ENCODE measurements around the gene PRRX1.

PRRX1 gene

GRCh38 chr1:170664828-170665612, 1.1 kb downstream of the PRRX1 start:
- DNase-seq (ENCODE audit: low read depth in 2 of 2): no peak

GRCh38 chr1:170665629-170666028, 1.7 kb downstream of the PRRX1 start:
- no peak for DNase-seq (ENCODE audit: low read depth in 2 of 2)

- DNase-seq (ENCODE audit: low read depth in 2 of 2): no peak
These were observed 2.8 kb downstream of the PRRX1 start for GRCh38 chr1:170666541-170667254.

GRCh38 chr1:170668209-170669106, 4.5 kb downstream of the PRRX1 start:
- no peak for DNase-seq (ENCODE audit: low read depth in 2 of 2)

GRCh38 chr1:170669107-170669445, 5.1 kb downstream of the PRRX1 start:
- no peak for DNase-seq (ENCODE audit: low read depth in 2 of 2)

GRCh38 chr1:170669586-170670530, 5.9 kb downstream of the PRRX1 start:
- no peak for DNase-seq (ENCODE audit: low read depth in 2 of 2)

- no peak for DNase-seq (ENCODE audit: low read depth in 2 of 2)
These were observed 7.1 kb downstream of the PRRX1 start for GRCh38 chr1:170670802-170671628.

- no peak for DNase-seq (ENCODE audit: low read depth in 2 of 2)
These were observed 7.7 kb downstream of the PRRX1 start for GRCh38 chr1:170671629-170671963.

GRCh38 chr1:170672316-170672715, 8.4 kb downstream of the PRRX1 start:
- DNase-seq (ENCODE audit: low read depth in 2 of 2): no peak

GRCh38 chr1:170674239-170674638, 10.3 kb downstream of the PRRX1 start:
- no peak for DNase-seq (ENCODE audit: low read depth in 2 of 2)

GRCh38 chr1:170674986-170675385, 11.1 kb downstream of the PRRX1 start:
- no peak for DNase-seq (ENCODE audit: low read depth in 2 of 2)

GRCh38 chr1:170675865-170676264, 11.9 kb downstream of the PRRX1 start:
- no peak for DNase-seq (ENCODE audit: low read depth in 2 of 2)

- no peak for DNase-seq (ENCODE audit: low read depth in 2 of 2)
These were observed 12.7 kb downstream of the PRRX1 start for GRCh38 chr1:170676628-170677027.

- no peak for DNase-seq (ENCODE audit: low read depth in 2 of 2)
These were observed 14.2 kb downstream of the PRRX1 start for GRCh38 chr1:170678027-170678600.

GRCh38 chr1:170680428-170680827, 16.5 kb downstream of the PRRX1 start:
- no peak for DNase-seq (ENCODE audit: low read depth in 2 of 2)

GRCh38 chr1:170682169-170682568, 18.2 kb downstream of the PRRX1 start:
- no peak for DNase-seq (ENCODE audit: low read depth in 2 of 2)

GRCh38 chr1:170682809-170683208, 18.9 kb downstream of the PRRX1 start:
- DNase-seq (ENCODE audit: low read depth in 2 of 2): no peak

GRCh38 chr1:170685166-170685565, 21.2 kb downstream of the PRRX1 start:
- DNase-seq (ENCODE audit: low read depth in 2 of 2): no peak

GRCh38 chr1:170686291-170686690, 22.4 kb downstream of the PRRX1 start:
- DNase-seq (ENCODE audit: low read depth in 2 of 2): no peak

- DNase-seq (ENCODE audit: low read depth in 2 of 2): no peak
These were observed 23.7 kb downstream of the PRRX1 start for GRCh38 chr1:170687621-170688020.
